ENCODE data around the gene USP6NL.

- TF ChIP-seq, protein P1, sequence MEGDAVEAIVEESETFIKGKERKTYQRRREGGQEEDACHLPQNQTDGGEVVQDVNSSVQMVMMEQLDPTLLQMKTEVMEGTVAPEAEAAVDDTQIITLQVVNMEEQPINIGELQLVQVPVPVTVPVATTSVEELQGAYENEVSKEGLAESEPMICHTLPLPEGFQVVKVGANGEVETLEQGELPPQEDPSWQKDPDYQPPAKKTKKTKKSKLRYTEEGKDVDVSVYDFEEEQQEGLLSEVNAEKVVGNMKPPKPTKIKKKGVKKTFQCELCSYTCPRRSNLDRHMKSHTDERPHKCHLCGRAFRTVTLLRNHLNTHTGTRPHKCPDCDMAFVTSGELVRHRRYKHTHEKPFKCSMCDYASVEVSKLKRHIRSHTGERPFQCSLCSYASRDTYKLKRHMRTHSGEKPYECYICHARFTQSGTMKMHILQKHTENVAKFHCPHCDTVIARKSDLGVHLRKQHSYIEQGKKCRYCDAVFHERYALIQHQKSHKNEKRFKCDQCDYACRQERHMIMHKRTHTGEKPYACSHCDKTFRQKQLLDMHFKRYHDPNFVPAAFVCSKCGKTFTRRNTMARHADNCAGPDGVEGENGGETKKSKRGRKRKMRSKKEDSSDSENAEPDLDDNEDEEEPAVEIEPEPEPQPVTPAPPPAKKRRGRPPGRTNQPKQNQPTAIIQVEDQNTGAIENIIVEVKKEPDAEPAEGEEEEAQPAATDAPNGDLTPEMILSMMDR (IDR thresholded peaks at IDR 0.05; ENCODE audit: borderline replicate concordance, extremely low read depth, low read length, poor library complexity, severe bottlenecking): no peak
- TF ChIP-seq EZH2 (IDR thresholded peaks at IDR 0.05; ENCODE audit: borderline replicate concordance, low read depth, low read length, severe bottlenecking): no peak
Measured at GRCh38 chr10:11444155-11444530, 167.3 kb downstream of the USP6NL start.

All from DND-41 (cell line).